BE2C (cell line): Measurements from ENCODE around the gene MAN1C1.

Source experiments
- DNase-seq: peaks from one replicate; pipeline ENCODE4 v3.0.0-alpha.2; 2020
- H3K27me3 ChIP-seq: fragments of 250-450 bp; sonication (Bioruptor Pico); 2 replicates; pipeline ENCODE4 v1.5.1; 2020; ENCODE audit warnings: mild to moderate bottlenecking
- H3K36me3 ChIP-seq: fragments of 250-450 bp; sonication (Bioruptor Pico); 2 replicates; pipeline ENCODE4 v1.5.1; 2020; ENCODE audit warnings: mild to moderate bottlenecking
- H3K4me1 ChIP-seq: fragments of 250-450 bp; sonication (Bioruptor Pico); 2 replicates; pipeline ENCODE4 v1.5.1; 2020
- H3K4me3 ChIP-seq: 2 replicates; pipeline ENCODE4 v1.5.1; 2011; ENCODE audit warnings: low read depth, low read length
- H3K9me3 ChIP-seq: fragments of 250-450 bp; sonication (Bioruptor Pico); 2 replicates; pipeline ENCODE4 v1.5.1; 2020
- CTCF ChIP-seq: IDR thresholded peaks from 2 replicates; pipeline ENCODE4 v1.5.1; 2012; ENCODE audit warnings: mild to moderate bottlenecking, low read depth, low read length

Gene MAN1C1

GRCh38 chr1:25796811-25797458, 180.3 kb downstream of the MAN1C1 start:
- Histone ChIP-seq H3K4me3 (no peak overlapping the region), H3K27me3 (no peaks in the 10 kb centered on the region), H3K9me3 (no peaks in the 10 kb centered on the region), H3K4me1 (peaks cover 5% of the 10 kb centered on the region), H3K36me3 (no peaks in the 10 kb centered on the region)
- peak; percentile 80 for DNase-seq
- peak; percentile 68 for TF ChIP-seq CTCF

- no peak for DNase-seq
These were observed 181.3 kb downstream of the MAN1C1 start for GRCh38 chr1:25797939-25798338.

GRCh38 chr1:25798666-25799351, 182.2 kb downstream of the MAN1C1 start:
- TF ChIP-seq CTCF = no peak
- H3K4me3 ChIP-seq = no peak overlapping the region
- H3K4me1 ChIP-seq = peaks cover 5% of the 10 kb centered on the region
- no peaks in the 10 kb centered on the region for H3K27me3 ChIP-seq
- H3K36me3 ChIP-seq = no peaks in the 10 kb centered on the region
- DNase-seq = no peak
- no peaks in the 10 kb centered on the region for H3K9me3 ChIP-seq

More at GRCh38 chr1:25797939-25798338, 181.3 kb downstream of the MAN1C1 start:
- H3K27me3 ChIP-seq = no peaks in the 10 kb centered on the region
- TF ChIP-seq CTCF = peak; percentile 48
- no peaks in the 10 kb centered on the region for H3K9me3 ChIP-seq
- H3K36me3 ChIP-seq = no peaks in the 10 kb centered on the region
- no peak overlapping the region for H3K4me3 ChIP-seq
- H3K4me1 ChIP-seq = peaks cover 5% of the 10 kb centered on the region

GRCh38 chr1:25799352-25799934, 182.9 kb downstream of the MAN1C1 start:
- Histone ChIP-seq H3K4me3 (peak overlapping the region; percentile 46), H3K27me3 (no peaks in the 10 kb centered on the region), H3K36me3 (no peaks in the 10 kb centered on the region), H3K9me3 (no peaks in the 10 kb centered on the region), H3K4me1 (peaks cover 5% of the 10 kb centered on the region)
- no peak for TF ChIP-seq CTCF
- no peak for DNase-seq

GRCh38 chr1:25799935-25800702, 183.5 kb downstream of the MAN1C1 start, which contains the start of gene SELENON:
TSS of gene SELENON (plus strand) at chr1:25800193. CDS start at chr1:25800231, 38 bp downstream.
- TF ChIP-seq CTCF = no peak
- Histone ChIP-seq H3K27me3 (no peaks in the 10 kb centered on the region), H3K36me3 (no peaks in the 10 kb centered on the region), H3K4me3 (peak within 1 kb of the TSS; percentile 46), H3K4me1 (peaks cover 5% of the 10 kb centered on the region), H3K9me3 (no peaks in the 10 kb centered on the region)
- DNase-seq = peak; percentile 59
